HG03575 (cell line): Measurements from ENCODE around the gene RBM10.
A peak's percentile ranks its signal among the peaks of the same experiment; 100 is the strongest.

ENCODE experiments used
- ATAC-seq: cut with Tn5 transposase; IDR thresholded peaks from one replicate; pipeline ENCODE4 v1.9.1; 2021; ENCODE audit not compliant: unreplicated experiment, insufficient number of reproducible peaks, low FRiP score; ENCODE audit errors: extremely low read depth

Gene RBM10

GRCh38 chrX:47191806-47192401 lies 46.9 kb downstream of the RBM10 start:
- ATAC-seq, result no peak

DNA sequence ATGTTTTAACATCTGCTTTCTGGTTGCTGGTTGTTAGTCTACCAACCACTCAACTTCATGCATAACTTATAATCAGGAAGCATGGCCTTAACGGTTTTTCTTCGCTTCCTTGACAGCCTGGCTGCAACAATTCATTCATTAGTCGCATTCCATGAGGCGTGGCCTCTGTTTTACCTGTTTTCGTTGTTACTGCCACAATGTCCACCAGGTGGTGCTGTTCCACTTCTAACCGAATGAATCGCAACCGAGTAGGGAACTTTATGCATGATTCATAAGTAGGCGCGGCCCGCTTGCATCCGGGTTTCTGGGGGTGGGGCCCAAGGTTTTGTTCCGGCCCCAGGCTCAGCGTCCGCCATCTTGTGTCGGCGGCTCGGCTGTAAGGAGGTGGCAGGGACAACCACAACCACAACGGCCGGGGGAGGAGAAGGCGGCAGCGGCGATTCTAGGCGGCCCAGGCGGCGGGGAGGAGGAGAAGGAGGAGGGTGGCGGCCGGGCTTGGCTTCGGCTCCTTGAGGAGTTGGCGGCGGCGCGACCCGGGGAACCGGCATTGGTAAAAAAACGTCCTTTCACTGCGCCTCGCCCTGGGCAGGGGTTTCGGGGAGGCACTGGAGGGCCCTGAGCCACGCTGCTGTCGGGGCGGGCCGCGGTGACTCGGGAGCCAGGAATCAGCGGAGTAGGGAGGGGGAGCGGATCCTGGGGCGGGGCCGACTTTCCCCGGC lies 48.6 kb downstream of the RBM10 start, which contains the start of gene UBA1:
UBA1 (plus strand) TSS at position 355 of the 719 bp plus-strand sequence. CDS start 4,974 bp downstream, outside the sequence.
- peak; percentile 82 for ATAC-seq

DNA sequence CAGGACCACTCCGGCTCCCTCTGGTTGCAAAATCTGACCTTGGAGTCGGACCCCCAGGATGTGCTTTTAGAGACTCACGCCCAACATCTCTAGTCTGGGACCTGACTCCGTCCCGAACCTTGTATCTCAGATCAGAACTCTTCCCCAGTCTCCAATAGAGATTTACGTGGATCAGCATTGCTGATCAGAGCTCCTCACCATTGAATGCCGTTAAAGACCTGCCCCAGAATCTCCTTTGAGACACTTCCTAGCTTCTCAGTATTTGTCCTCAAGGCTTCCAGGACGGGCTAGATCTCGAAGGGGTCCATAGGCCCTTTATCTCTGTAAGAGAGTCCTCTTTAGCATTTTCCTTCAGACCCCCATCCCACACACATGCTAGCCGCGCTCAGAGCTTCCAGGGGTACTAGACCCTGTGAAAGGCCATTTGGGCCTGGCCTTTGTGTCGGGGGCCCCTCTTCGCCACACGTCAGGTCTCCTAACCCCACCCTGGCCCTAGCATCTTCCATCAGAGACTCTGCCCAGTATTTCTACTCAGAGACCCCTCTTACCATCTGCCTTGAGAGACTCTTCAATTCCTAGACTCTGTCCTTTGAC lies 49.3 kb downstream of the RBM10 start:
- no peak for ATAC-seq

DNA sequence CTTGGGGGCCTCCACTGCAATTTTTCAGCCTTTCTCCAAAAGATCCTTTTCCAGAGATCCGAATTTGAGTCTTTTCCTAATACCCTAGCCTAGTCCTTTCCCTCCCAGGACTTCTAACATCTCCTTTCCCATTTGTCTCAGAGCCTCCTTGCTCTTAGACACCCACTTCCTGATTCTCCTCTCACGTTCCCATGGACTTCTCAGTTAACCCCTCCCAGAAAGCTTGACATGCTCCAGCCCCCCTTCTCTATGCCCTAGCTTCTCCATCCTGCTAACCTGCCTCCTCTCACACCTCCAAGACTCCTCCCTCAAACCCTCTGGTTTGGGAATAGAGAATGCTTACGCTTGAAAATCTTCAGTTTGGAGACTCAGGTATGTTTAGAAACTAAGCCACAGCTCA lies 51.1 kb downstream of the RBM10 start:
- no peak for ATAC-seq

GRCh38 chrX:47197526-47197925 lies 52.5 kb downstream of the RBM10 start:
- no peak for ATAC-seq

DNA sequence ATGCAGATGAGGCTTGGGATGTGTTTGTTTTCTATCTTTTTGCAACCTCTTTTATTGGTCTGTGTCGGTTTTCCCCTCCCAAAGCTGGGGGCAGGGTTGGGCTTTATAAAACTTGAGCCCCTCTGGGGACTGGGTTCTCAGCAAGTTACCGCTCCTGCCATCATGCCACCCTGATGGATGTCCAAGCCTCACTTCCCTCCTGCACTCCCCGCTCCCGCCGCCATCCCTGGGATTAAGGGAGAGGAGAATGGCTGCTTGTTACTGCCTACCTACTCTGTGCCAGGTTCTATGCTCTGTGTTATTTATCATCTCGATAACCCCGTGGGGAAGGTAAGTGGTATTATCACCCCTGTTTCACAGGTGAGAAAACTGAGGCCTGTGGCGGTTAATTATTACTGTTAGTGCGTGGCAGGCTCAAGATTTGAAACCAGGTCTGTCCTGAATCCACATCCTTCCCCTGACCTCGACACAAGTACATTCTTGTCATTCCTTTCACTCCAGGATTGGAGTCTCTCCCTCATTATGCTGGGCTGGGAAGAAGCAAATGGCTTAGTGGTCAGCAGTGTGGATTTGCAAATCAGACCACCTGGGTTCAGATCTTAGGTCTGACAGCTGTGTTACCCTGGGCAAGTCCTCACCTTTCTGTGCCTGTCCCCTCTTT lies 53.1 kb downstream of the RBM10 start:
- no peak for ATAC-seq

DNA sequence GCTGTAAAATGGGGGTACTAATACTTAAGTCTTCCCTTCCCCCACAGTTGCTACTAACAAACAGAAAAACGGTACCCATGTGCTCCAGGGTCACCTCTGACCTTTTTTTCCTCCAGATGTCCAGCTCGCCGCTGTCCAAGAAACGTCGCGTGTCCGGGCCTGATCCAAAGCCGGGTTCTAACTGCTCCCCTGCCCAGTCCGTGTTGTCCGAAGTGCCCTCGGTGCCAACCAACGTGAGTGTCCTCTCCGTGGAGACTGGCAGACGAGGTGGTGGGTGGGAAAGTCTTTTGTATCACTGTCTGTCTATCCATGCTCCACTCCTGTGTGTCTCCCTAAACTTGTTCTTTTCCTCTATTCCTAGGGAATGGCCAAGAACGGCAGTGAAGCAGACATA lies 53.7 kb downstream of the RBM10 start:
- no peak for ATAC-seq

DNA sequence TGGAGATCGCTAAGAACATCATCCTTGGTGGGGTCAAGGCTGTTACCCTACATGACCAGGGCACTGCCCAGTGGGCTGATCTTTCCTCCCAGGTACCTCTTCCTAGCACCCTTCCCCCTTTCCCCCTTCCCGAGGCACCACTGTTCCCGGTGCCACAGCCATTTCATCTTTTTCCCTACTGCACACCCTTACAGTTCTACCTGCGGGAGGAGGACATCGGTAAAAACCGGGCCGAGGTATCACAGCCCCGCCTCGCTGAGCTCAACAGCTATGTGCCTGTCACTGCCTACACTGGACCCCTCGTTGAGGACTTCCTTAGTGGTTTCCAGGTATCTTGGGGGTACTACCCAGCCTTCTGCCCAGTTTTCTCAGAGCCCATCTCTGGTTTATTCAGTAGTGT lies 54.3 kb downstream of the RBM10 start:
- ATAC-seq, result no peak

- no peak for ATAC-seq
These were observed 55.5 kb downstream of the RBM10 start for GRCh38 chrX:47200385-47201150.

GRCh38 chrX:47201345-47201944 lies 56.4 kb downstream of the RBM10 start:
- ATAC-seq, result no peak

DNA sequence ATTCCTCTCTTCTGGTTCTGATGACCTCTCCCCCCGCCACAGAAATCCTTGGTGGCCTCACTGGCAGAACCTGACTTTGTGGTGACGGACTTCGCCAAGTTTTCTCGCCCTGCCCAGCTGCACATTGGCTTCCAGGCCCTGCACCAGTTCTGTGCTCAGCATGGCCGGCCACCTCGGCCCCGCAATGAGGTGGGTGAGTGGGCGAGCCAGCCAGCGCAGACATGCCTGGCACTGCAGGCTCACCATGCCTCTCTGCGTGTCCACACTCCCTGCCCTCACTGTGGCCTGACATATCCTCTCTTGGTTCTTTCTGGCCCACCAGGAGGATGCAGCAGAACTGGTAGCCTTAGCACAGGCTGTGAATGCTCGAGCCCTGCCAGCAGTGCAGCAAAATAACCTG lies 57.3 kb downstream of the RBM10 start:
- no peak for ATAC-seq

DNA sequence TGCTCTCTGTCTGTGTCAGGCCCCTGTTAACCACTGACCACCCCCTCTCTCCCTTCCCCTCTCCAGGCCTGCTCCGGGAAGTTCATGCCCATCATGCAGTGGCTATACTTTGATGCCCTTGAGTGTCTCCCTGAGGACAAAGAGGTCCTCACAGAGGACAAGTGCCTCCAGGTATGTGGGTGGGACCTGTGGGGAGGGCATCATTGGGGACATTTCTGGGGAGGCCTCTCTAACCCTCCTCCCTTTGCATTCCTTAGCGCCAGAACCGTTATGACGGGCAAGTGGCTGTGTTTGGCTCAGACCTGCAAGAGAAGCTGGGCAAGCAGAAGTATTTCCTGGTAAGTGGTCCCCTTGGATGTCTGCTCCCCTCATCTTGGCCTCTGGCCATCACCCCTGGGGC lies 57.9 kb downstream of the RBM10 start:
- ATAC-seq, result no peak

GRCh38 chrX:47204970-47205369 lies 59.9 kb downstream of the RBM10 start:
- no peak for ATAC-seq

- no peak for ATAC-seq
These were observed 61.3 kb downstream of the RBM10 start for GRCh38 chrX:47206316-47206715.

- no peak for ATAC-seq
These were observed 63.1 kb downstream of the RBM10 start for GRCh38 chrX:47208108-47208507.

- ATAC-seq, result no peak
These were observed 64.7 kb downstream of the RBM10 start for GRCh38 chrX:47209508-47210238.

DNA sequence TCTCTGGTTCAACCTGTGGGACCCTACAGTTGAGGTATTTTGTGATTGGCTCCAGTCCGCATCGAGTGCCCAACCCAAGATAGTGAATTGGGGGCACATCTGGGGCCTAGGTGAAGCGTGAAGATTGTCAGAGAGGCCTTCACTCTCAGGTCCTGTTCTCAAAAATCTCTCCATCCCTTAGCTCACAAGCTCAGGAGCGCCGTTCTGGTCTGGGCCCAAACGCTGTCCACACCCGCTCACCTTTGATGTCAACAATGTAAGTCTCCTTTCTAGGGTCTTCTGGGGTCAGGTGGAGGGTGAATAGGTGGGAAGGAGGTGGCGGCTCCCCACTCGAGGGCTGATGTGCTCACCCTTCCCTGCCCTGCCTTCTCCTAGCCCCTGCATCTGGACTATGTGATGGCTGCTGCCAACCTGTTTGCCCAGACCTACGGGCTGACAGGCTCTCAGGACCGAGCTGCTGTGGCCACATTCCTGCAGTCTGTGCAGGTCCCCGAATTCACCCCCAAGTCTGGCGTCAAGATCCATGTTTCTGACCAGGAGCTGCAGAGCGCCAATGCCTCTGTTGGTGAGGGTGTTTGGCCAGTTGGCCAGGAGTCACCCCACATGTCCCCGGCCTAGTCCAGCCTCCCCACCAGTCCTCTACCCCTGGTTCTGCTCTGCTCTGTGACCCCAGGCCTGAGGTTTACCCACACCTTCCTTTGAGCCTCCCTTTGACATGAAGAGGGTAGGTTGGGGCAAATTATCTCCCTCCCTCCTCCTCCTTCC lies 65.8 kb downstream of the RBM10 start:
- no peak for ATAC-seq
